NCI-H2171 treated with DMSO at 0.1 percent for 48 hours (cell line): ENCODE data around the gene MANEAL.
A peak's percentile ranks its signal among the peaks of the same experiment; 100 is the strongest.
"Not testable (repeated sequence)": the region's sequence is repeated elsewhere in the genome, so short reads cannot be mapped to it uniquely, and the experiment has no call there.

Source experiments
- DNase-seq: peaks from one replicate; lab custom pipeline; 2025; lab: John Stamatoyannopoulos, UW

MANEAL gene, protein sequence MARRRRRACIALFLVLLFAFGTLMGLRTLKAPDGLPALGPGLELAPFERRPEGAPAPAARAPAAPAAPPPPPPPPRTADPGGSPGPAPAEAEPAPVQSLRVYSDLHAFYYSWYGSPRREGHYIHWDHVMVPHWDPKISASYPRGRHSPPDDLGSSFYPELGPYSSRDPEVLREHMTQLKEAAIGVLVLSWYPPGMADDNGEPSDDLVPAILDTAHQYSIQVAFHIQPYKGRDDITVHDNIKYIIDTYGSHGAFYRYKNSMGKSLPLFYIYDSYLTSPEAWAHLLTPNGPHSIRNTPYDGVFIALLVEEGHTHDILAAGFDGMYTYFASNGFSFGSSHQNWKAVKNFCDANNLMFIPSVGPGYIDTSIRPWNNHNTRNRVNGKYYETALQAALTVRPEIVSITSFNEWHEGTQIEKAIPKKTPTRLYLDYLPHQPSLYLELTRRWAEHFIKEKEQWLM

DNA sequence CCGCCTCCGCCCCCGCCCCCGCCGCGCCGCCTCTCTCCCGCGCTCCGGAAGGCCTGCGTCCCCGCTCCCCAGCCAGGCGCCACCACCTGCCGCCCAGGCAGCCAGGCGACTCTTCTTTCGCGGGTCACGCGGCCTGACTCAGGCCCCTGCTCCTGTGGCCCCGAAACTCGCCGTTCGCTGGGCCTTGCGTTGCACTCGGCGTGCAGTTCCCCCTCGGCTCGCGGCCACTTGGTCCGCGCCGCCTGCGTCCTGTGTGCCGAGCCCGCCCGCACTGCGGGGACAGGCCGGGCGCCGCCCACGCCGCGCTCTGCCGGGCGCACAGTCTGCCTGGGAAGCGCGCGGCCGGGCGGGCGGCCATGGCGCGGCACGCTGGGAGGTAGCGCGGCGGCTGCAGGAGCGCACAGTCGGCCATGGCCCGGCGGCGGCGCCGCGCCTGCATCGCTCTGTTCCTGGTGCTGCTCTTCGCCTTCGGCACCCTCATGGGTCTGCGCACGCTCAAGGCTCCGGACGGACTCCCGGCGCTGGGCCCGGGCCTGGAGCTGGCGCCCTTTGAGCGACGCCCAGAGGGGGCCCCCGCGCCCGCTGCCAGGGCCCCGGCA is at the start of gene MANEAL:
TSS of gene MANEAL (plus strand) at position 75 of the 599 bp plus-strand sequence. CDS start at position 411, 336 bp downstream.
- peak; percentile 51 for DNase-seq

GRCh38 chr1:37746806-37747205 is 46.8 kb upstream of the MANEAL start:
- no peak for DNase-seq

- DNase-seq: no peak
Measured at GRCh38 chr1:37748565-37748964, 45.1 kb upstream of the MANEAL start.

DNA sequence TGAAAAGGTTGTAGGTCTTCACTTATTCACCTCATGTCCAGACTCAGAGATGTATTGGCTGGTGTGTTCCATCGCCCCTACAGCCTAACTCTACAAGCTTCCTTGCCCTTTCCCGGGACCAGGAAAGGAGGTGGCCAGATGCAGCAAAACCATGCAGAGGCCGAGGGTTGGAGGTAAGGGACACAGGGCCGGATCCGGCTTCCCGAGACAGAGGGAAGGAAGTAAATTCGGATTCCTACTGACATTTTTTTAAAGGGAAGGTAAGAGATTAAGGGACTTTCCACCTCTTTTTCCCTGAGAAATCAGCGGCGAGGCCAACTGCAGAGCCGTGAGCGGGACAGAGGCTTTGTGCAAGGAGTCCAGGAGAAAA is 41.4 kb upstream of the MANEAL start:
- DNase-seq: no peak

DNA sequence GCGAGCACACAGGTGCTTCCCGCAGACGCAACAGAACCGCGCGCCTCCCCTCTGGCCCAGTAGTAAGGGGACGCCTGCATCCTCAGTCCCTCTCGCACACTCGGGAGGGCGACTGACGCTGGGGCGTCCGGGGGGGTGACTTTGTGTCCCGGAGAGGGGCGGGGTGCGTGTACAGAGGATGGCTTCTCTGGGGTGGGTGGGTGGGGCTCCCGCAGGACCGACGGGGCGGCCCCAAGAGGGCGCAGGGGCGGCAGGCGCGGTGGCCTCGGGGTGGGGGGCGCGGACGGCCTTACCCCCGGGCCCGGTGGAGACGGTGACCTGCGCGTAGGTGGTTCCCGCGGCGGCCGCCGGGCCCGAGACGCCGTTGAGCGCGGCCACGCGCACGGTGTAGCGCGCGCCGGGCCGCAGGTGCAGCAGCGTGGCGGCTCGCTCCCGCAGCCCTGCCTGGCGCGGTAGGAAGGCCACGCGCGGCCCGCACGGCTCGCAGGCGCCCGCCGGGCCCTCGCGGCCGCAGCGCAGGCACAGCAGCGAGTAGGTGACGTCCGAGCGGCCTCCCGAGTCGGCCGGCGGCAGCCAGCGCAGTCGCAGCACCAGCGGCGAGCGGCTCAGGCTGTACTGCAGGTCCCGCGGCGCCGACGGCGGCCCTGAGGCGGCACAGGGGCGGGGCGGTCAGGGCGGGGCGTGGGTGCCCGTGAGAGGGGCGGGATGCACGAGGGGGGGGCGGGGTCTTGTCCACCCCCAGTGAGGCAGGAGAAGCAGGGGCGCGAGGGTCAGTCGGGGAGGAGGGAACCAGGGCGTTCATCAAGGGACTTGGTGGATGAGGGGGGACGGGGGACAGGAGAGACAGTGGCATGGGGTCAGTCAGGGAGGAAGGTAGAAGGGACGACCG is 40.8 kb upstream of the MANEAL start:
- DNase-seq: peak; percentile 36

DNA sequence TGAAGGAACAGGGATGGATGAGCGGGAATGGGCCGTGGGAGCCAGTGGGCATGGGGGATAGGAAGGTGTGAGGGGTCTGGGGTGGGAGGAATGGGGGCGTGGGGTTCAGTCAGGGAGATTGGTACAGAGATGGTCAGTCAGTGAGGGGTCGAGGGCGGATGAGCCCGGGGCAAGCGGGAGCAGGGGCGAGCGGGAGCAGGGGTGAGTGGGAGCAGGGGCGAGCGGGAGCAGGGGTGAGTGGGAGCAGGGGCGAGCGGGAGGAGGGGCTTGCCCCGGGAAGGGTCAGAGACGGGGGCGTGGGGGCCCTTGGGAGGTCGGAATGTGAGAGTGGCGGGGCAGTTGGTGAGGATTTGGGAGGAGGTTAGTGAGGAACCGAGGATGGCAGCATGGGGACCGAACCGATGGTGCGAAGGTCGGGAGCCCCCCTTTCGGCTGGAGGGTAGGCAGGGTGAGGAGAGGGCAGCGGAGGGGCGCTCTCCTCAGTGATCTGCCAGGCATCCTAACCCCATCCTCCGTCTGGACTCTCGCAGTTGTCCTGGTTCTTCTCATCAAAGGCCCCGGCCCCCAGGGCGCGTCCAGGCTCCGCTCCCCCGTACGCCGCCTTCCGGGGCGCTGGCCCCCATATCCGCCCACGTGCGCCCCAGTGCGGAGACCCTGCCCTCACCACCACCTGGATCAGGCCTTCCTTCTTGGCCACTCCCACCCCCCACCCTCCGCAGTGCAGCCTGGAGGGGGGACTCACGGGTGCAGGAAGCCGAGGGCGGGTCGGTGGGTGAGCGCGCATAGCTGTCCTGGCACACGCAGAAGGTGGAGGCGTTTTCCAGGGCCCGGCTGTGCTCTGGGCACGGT is 40.0 kb upstream of the MANEAL start:
- no peak for DNase-seq

GRCh38 chr1:37755290-37755689 is 38.4 kb upstream of the MANEAL start:
- DNase-seq: no peak

GRCh38 chr1:37755951-37756560 is 37.6 kb upstream of the MANEAL start:
- no peak for DNase-seq

GRCh38 chr1:37759451-37759850 is 34.2 kb upstream of the MANEAL start:
- DNase-seq: peak; percentile 6

GRCh38 chr1:37761416-37762095 is 32.1 kb upstream of the MANEAL start:
- no peak for DNase-seq

GRCh38 chr1:37762516-37762915 is 31.1 kb upstream of the MANEAL start:
- no peak for DNase-seq

DNA sequence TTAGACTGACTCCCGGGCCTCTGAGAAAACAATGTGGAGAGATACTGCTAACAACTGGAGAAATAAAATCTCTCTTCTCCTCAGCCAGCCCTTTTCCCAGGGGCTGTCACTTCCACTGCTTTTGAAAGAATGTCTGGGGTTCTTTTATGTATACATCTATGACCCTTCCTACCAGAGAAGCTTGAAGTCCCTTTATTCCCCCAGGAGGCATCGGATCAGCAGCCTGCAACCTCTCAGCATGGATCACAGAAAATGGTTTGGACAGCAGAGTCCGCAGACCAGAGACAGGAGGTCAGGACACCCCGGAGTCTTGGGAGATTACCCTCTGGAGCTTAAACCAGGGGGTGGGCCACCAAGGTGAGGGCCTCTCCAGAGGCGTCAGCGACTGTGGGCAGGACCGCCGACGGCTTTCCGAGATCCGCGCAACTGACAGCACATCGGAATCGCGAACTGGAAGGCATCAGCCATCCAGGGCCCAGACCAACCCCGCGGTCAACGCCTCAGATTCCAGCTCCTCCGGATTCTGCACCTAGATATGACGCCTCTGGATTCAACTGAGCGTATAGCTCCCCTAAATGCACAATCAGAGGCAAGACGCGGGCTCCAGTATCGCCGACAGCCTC is 29.7 kb upstream of the MANEAL start:
- DNase-seq: no peak

DNA sequence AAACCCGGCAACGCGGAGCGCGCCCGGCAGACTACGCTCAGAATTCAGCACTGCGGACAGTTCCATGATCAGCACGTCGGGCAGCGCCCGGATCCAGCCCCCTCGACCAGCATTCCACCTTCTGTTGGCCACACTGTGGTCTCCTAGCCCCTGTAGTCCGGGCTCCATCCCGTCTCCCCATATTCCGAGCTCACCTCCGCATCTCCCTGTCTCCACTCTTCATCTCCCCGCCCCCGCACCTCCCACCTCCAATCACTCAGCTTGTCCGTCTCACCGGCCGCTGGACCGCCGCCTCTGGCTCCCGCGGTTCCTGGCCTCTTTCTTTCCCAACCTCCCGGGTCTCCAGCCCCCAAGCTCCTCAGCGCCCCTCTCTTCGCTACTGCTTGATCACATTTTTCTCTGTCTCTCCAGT is 29.2 kb upstream of the MANEAL start:
- no peak for DNase-seq

- peak; percentile 85 for DNase-seq
Measured at GRCh38 chr1:37764888-37765441, 28.7 kb upstream of the MANEAL start, which contains the start of gene EPHA10. TSS of gene EPHA10 (minus strand) at chr1:37765120. CDS start at chr1:37765066, 54 bp downstream.

DNA sequence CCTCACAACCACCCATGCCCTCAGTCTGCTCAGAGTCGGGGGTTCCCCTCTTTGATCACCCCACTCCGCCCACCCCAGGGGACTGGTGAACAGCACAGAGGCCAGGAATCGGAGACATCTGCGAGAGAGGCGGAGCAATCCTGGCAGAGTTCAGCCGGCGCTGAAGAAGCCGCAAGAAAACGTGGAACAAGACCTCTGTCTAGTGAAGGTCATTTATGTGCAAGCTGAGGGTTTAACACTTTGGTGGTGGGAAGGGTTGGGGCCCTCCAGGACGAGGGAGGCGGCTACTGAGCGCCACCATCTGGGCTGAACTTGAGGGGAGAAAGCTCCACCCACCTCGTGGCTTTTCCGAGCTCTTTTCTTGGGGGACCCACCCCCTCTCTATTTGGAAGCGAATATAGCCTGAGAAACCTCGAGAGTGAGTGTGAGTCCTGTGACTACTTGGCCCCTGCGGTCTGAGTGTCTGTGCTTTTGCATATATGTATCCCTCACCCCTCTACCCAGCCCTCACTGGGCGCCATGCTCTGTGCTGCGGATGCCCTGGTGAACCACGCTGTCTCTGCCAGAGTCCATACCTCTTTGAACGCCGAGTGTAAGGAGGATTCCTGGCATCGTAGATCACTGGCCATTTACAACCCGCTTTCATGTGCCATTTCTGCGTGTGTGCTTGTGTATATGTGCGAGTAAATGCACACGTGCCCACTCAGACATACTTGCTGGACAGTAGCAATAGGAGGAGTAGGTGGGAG is 27.6 kb upstream of the MANEAL start:
- peak; percentile 58 for DNase-seq

- no peak for DNase-seq
Measured at GRCh38 chr1:37767488-37767887, 26.2 kb upstream of the MANEAL start.

DNA sequence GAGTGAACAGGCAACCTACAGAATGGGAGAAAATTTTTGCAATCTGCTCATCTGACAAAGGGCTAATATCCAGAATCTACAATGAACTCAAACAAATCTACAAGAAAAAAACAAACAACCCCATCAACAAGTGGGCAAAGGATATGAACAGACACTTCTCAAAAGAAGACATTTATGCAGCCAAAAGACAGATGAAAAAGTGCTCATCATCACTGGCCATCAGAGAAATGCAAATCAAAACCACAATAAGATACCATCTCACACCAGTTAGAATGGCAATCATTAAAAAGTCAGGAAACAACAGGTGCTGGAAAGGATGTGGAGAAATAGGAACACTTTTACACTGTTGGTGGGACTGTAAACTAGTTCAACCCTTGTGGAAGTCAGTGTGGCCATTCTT is 22.2 kb upstream of the MANEAL start:
- not testable (repeated sequence) for DNase-seq

DNA sequence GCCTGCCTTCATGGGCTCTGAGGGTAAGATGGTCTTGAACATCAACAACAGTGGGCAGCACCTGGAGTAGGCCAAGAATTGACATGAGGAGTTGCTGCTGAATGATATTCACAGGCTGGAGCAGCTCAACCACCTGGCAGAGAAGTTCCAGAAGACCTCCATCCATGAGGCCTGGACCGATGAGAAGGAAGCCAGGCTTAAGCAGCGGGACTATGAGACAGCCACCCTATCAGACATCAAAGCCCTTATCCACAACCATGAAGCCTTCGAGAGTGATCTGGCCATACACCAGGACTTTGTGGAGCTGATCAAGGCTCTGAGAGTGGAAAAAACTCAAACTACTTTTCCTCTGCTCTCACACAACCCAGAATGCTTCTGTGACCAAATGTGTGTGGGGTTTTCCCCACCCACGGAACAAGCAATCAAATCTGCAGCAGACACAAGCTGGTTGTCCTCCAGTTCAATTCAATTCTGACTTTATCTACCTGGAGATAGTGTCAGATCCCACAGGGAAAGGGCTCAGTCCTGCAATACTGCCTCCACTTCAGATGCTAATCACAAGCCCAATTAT is 16.6 kb upstream of the MANEAL start:
- no peak for DNase-seq

GRCh38 chr1:37778654-37779053 is 15.0 kb upstream of the MANEAL start:
- no peak for DNase-seq
